D721Med (cell line): Measurements from ENCODE around the gene MALT1.

Experiments used
- DNase-seq: peaks from one replicate; pipeline ENCODE4 v3.0.0; 2011; ENCODE audit warnings: low spot score; ENCODE audit not compliant: insufficient read length
- FAIRE-seq: peaks from 2 replicates; lab custom pipeline; 2011; peaks lifted over from hg19 to GRCh38; lab: Jason Lieb, UNC
- CTCF ChIP-seq: IDR thresholded peaks from 2 replicates; pipeline ENCODE4 v1.5.1; 2012; ENCODE audit warnings: mild to moderate bottlenecking, control low read depth; ENCODE audit not compliant: insufficient read depth; ENCODE audit errors: missing control alignments

Gene MALT1

GRCh38 chr18:58692422-58693185 lies 21.3 kb downstream of the MALT1 start:
- DNase-seq (no peak), FAIRE-seq (peak; percentile 95)
- no peak for TF ChIP-seq CTCF

GRCh38 chr18:58694221-58694620 lies 23.0 kb downstream of the MALT1 start:
- DNase-seq, result no peak
- peak; percentile 89 for FAIRE-seq
- no peak for TF ChIP-seq CTCF

GRCh38 chr18:58694720-58695468 lies 23.6 kb downstream of the MALT1 start:
- FAIRE-seq (peak; percentile 98), DNase-seq (no peak)
- no peak for TF ChIP-seq CTCF

GRCh38 chr18:58695772-58696171 lies 24.5 kb downstream of the MALT1 start:
- TF ChIP-seq CTCF, result no peak
- no peak for FAIRE-seq
- no peak for DNase-seq

- FAIRE-seq (no peak), DNase-seq (no peak)
- TF ChIP-seq CTCF, result no peak
Observed at GRCh38 chr18:58697146-58697545, 25.9 kb downstream of the MALT1 start.

GRCh38 chr18:58698701-58699193 lies 27.5 kb downstream of the MALT1 start:
- DNase-seq (no peak), FAIRE-seq (no peak)
- TF ChIP-seq CTCF, result no peak
